ELF-1 (cell line): ENCODE measurements around the gene ZNF841.
"Not testable (repeated sequence)": the region's sequence is repeated elsewhere in the genome, so short reads cannot be mapped to it uniquely, and the experiment has no call there.

ENCODE experiments used
- DNase-seq: peaks from one replicate; pipeline ENCODE4 v3.0.0-alpha.2; 2016; ENCODE audit warnings: low read depth, low spot score

Gene ZNF841

DNA sequence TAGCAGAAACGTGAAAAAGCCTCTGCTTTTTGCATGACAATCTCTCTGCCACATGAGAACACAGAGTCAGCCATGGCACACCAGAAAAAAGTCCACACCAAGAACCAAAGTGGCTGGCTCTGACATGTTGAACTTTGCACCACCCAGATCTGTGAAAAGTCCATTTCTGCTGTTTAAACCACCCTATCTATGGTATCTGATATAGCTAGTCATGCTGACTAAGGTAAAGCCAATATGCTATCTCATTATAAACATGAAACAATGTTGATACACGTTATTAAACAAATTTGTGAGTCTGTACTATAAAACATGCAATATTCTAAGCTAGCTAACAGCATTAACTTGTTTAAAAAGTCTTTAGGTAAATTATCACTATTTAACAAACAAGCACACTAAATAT, 25.9 kb downstream of the ZNF841 start:
- no peak for DNase-seq

DNA sequence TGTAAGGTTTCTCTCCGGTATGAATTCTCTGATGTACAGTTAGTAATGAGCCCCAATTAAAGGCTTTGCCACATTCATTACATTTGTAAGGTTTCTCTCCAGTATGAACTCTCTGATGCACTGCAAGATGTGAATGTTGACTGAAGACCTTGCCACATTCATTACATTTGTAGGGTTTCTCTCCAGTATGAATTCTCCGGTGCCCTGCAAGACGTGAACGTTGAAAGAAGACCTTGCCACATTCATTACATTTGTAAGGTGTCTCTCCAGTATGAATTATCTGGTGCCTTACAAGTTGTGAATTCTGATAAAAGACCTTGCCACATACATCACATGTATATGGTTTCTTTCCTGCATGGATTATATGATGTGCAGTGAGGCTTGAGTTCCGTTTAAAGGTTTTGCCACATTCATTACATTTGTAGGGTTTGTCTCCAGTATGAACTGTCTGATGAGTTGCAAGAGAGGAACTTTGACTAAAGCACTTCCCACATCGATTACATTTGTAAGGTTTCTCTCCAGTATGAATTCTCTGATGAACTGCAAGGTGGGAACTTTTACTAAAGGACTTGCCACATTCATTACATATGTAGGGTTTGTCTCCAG, 29.2 kb downstream of the ZNF841 start:
- DNase-seq, result no peak

DNA sequence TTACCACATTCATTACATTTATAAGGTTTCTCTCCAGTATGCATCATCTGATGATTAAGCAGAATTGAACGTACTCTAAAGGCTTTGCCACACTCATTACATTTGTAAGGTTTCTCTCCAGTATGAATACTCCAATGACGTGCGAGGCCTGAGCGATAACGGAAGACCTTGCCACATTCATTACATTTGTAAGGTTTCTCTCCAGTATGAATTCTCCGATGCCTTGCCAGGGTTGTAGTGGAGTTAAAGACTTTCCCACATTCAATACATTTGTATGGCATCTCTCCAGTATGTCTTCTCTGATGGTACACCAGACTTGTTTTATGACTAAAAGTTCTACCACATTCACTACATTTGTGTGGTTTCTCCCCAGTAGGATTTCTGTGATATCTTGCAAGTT, 30.2 kb downstream of the ZNF841 start:
- DNase-seq, result no peak

GRCh38 chr19:52056480-52056879, 39.1 kb downstream of the ZNF841 start:
- DNase-seq, result not testable (repeated sequence)

GRCh38 chr19:52051736-52052135, 43.8 kb downstream of the ZNF841 start:
- DNase-seq, result peak; percentile 27

- peak; percentile 98 for DNase-seq
Observed at GRCh38 chr19:52048555-52049501, 46.7 kb downstream of the ZNF841 start, which contains the start of gene ZNF432. ZNF432 (minus strand) TSS chr19:52048838; CDS start chr19:52046868, 1,970 bp downstream.

- no peak for DNase-seq
Observed at GRCh38 chr19:52039169-52039568, 56.4 kb downstream of the ZNF841 start.

DNA sequence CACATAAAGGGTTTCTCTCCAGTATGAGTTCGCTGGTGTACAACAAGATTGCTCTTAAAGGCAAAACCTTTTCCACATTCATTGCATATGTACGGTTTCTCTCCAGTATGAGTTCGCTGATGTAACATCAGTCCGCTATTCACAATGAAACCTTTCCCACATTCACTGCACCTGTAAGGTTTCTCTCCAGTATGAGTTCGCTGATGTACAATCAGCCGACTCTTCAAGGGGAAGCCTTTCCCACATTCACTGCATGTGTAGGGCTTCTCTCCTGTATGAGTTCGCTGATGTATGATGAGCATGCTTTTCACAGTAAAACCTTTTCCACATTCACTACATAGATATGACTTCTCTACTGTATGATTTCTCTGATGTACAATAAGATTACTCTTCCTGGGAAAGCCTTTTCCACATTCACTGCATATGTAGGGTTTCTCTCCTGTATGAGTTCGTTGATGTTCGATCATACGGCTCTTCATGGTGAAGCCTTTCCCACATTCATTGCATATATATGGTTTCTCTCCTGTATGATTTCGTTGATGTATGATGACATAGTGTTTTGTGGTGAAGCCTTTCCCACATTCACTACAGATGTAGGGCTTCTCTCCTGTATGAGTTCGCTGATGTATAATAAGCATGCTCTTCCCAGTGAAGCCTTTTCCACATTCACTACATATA, 61.4 kb downstream of the ZNF841 start:
- no peak for DNase-seq

DNA sequence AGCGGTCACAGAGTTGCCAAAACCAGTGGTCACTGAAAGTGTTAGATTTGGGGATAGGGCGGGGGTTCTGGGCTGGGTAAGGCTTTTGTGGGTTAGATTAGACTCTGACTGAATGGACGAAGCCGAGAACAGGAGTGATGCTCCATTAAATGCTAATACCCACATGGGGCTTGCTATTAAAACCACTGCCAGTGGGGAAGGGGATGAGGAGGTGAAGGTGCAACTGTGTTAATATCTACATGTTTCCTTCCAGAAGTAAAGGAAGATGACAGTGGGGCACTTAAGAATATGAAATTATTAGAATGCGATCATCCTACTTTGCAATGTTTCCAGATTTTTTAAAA, 66.8 kb downstream of the ZNF841 start:
- no peak for DNase-seq

GRCh38 chr19:52028027-52028779, 67.4 kb downstream of the ZNF841 start, which contains the start of gene ZNF614:
ZNF614 (minus strand) TSS chr19:52028379; CDS start chr19:52025745, 2,634 bp downstream.
- peak; percentile 92 for DNase-seq

DNA sequence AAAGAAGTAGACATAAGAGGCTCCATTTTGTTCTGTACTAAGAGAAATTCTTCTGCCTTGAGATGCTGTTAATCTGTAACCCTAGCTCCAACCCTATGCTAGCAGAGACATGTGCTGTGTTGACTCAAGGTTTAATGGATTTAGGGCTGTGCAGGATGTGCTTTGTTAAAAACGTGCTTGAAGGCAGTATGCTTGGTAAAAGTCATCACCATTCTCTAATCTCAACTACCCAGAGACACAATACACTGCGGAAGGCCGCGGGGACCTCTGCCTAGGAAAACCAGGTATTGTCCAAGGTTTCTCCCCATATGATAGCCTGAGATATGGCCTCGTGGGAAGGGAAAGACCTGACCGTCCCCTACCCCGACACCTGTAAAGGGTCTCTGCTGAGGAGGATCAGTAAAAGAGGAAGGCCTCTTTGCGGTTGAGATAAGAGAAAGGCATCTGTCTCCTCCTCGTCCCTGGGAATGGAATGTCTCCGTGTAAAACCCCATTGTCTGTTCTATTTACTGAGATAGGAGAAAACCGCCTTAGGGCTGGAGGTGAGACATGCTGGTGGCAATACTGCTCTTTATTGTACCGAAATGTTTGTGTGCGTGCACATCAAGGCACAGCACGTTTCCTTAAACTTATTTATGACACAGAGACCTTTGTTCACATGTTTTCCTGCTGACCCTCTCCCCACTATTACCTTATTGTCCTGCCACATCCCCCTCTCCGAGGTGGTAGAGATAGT, 69.1 kb downstream of the ZNF841 start:
- DNase-seq, result peak; percentile 81

GRCh38 chr19:52024478-52024877, 71.1 kb downstream of the ZNF841 start:
- DNase-seq, result not testable (repeated sequence)

DNA sequence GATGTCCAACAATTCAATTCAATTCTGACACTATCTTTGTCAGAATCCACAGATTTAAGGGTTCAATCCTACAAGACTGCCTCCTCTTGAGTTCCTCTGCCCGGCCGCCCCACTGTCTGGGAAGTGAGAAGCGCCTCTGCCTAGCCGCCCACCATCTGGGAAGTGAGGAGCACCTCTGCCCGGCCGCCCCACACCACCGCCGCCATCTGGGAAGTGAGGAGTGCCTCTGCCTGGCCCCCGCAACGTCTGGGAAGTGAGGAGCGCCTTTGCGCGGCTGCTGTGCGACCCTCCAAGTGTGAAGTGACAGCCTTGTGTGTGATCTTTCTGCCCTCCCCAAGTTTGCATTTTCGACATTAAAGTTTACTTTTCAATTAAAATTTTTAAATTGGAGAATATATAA, 73.4 kb downstream of the ZNF841 start:
- no peak for DNase-seq

- DNase-seq, result no peak
Observed at GRCh38 chr19:52020506-52020905, 75.1 kb downstream of the ZNF841 start.
